NCI-H226 (cell line): Measurements from ENCODE around the gene SLC39A8.
"Not testable (repeated sequence)": the region's sequence is repeated elsewhere in the genome, so short reads cannot be mapped to it uniquely, and the experiment has no call there.

Source experiments
- DNase-seq: peaks from one replicate; pipeline ENCODE4 v3.0.0-alpha.2; 2015

The SLC39A8 gene

GRCh38 chr4:102295153-102295862 lies 50.0 kb downstream of the SLC39A8 start:
- DNase-seq = no peak

- no peak for DNase-seq
These were observed 56.8 kb downstream of the SLC39A8 start for GRCh38 chr4:102288497-102288896.

DNA sequence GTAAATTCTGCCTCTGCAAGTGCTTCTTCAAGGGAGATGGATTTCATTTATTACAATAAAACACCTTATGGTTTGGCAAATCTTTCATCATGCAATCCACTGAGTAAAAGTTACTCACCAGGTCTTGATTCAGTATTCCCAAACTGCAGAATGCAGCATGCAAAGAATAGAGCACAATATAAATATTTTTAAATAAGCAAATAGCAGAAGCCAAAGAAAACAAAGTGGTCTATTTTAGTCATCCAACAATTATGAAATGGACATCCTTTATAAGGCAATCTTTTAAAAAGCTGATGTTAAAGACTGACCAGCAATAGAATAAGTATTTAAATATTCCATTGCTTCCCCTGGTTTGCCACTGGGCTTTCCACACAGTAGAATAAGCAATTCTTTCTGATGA lies 59.5 kb downstream of the SLC39A8 start:
- no peak for DNase-seq

DNA sequence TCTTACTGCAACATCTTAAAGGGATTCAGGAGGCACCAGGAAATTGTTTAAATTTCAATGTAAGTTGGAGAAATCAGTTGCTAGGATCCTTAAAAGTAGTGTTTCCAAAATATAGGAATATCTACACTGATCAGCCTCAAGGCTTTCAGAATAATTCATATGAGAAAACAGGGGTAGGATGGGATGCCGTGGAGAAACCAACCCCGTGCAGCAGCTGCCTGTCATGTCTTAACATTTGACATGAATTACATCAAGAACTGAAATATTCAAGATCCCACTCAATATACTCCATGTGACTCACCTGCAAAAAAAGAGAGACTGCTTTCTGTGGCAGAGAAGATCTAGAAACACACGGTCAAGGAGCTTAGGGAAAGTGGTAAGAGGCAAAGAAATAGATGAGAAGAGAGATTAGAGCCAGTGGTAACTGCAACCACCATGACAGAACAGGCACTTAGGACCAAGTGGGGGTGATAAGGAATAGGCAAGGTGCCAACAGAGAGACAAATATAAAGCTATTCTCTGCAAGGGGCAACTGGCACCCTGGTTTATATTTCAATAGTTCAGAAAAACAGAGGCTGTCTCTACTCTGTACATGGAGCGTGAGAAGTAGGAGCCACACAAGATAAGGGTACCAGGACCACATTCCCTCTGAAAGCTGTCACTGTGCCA lies 64.0 kb downstream of the SLC39A8 start:
- no peak for DNase-seq

GRCh38 chr4:102273317-102273716 lies 72.0 kb downstream of the SLC39A8 start:
- DNase-seq = not testable (repeated sequence)

GRCh38 chr4:102272318-102272717 lies 73.0 kb downstream of the SLC39A8 start:
- no peak for DNase-seq

- DNase-seq = no peak
These were observed 76.9 kb downstream of the SLC39A8 start for GRCh38 chr4:102268355-102268754.

- DNase-seq = peak; percentile 29
These were observed 82.1 kb downstream of the SLC39A8 start for GRCh38 chr4:102263024-102263787.

DNA sequence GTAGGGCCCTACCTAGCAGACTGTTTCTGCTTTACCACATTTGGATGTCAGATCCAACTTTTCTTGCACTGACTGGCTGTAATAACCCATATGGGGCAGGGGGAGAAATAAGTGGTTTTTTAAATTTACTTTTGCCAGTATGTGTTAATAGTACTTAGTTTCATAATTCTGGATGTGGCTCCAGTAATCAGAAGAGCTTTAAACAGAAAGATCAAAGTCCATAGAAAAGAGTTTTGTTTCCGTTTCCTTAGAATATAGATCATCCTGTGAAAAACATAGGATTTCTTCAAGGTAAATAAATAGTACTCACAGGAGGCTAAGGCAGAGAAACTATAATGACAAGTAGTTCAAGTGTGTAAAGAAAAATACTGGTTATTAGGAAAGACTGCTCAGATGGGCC lies 85.6 kb downstream of the SLC39A8 start:
- no peak for DNase-seq

GRCh38 chr4:102259081-102259480 lies 86.2 kb downstream of the SLC39A8 start:
- no peak for DNase-seq

DNA sequence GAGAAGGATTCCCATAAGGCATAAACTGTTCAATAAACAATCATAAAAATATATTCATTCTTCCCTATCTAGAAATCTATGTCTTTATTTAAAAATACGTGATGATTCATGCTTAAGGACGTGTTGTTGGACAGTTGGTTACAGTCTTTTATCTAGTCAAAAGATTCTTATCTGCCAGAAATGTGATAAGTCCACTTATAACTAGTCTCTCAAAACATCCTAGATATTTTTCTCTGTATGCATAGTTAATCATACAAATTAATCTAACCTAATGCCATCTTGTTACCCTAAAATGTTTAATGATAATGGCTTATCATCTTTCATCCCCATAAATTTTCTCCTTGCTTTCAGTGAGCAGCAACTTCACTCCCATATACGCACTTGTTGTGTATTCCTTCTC lies 89.0 kb downstream of the SLC39A8 start:
- DNase-seq = no peak

DNA sequence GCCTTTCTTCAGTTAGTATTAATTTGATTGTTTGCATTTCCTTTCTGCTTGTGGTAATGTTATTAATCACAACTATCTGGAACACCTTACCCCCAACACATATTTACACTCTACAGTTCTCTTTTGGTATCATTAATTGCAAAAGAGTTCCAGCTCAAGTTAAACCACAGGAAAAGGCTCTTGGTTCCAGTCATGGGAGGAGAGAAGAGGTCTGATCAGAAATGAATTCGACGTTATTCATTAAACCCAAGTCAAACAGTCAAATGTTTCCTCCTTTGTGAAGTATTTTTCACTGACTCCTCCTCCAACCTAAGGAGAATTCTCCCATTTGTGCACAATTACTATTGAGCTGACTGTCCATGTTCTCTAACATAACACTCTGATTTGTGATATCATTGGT lies 91.4 kb downstream of the SLC39A8 start:
- DNase-seq = no peak

- DNase-seq = no peak
These were observed 93.1 kb downstream of the SLC39A8 start for GRCh38 chr4:102252171-102252570.

DNA sequence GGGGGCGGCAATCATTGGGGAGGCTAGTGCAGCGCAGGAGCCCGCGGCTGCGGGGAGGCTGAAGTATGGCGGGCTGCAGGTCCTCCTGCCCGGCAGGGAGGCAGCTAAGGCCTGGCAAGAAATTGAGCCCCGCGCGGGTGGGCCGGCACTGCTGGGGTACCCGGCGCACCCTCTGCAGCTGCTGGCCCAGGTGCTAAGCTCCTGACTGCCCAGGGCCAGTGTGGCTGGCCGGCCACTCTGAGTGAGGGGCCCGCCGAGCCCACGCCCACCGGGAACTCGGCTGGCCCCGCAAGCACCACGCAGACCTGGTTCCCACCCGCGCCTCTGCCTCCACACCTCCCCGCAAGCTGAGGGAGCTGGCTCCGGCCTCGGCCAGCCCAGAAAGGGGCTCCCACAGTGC lies 94.9 kb downstream of the SLC39A8 start:
- DNase-seq = no peak

GRCh38 chr4:102247041-102247440 lies 98.2 kb downstream of the SLC39A8 start:
- no peak for DNase-seq

DNA sequence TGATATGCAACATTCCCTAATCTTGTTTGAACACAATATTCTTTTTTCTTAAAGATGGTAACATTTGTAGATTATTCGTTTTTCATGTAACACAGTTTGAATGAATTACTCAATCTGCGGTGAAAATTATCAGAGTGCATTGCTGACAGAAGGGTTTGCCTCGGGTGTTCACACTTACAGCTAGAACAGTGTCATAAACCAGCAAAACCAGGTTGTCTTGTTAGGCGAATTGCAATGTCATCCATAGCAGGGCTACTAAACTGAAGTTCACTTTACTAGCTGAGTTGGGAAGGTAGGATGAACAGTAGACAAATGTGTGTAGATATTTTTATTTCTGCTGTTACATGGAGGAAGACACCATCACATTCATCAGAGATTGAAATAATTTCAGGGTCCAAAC lies 98.9 kb downstream of the SLC39A8 start:
- DNase-seq = no peak

- no peak for DNase-seq
These were observed 100.3 kb downstream of the SLC39A8 start for GRCh38 chr4:102244878-102245535.

DNA sequence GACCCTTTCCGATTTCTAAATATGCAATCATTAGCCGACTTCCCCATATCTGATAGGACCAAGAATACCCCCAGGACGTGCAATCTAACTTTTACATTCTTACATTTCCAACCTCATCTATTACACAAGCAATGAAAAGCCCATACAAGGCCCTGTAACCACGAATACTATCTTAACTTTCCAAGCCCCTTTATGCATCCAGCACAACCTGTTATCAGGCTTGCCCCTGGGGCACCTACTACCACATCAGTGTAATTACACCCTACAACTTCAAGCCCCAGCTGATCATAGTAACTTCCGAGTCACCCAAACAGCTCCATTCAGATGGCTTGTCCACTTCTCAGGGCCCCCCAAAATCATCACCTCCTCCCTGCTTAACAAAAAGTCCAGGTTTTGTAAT lies 102.0 kb downstream of the SLC39A8 start:
- DNase-seq = not testable (repeated sequence)

DNA sequence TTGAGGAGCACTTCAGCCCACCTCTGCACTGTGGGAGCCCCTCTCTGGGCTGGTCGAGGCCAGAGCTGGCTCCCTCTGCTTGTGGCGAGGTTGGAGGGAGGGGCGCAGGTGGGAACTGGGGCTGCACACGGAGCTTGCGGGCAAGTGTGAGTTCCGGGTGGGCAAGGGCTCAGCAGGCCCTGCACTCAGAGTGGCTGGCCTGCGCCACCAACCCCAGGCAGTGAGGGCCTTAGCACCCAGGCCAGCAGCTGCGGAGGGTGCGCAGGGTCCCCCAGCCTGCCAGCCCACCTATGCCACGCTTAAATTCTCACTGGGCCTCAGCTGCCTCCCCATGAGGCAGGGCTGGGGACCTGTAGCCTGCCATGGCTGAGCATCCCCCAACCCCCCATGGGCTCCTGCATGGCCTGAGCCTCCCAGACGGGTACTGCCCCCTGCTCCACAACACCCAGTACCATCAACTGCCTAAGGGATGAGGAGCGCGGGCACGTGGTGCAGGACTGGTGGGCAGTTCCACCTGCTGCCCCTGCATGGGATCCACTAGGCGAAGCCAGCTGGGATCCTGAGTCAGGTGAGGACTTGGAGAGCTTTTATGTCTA lies 110.9 kb downstream of the SLC39A8 start:
- no peak for DNase-seq

DNA sequence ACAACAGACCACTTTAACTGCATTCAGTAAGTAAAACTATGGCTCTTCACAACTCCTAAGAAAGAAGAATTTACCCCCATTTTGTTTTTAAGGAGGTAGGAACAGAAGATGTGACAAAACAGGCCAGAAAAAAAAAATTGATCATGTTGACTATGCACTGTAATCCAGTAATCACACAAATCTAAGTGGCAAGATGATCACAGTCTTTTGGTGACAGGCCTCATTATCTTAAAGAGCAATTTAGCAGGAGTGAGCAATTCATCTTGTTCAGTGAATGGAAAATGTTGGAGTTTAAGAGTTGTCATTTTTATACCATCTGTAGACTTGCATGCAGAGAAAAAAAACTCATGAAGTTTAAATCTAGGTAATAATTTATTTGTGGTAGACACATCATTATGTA lies 115.1 kb downstream of the SLC39A8 start:
- DNase-seq = no peak

DNA sequence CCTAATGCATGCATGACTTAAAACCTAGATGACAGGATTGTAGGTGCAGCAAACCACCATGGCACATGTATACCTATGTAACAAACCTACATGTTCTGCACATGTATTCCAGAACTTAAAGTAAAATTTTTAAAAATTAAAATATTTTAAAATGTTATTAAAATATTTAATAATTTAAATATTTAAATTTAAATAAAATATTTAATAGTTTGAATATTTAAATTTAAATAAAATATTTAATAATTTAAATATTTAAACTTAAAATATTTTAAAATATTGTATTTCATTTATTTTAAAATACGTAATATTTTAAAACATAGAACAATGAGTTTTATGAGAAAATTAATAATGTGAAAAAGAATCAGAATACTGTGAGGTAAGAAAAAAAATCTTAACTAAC lies 117.9 kb downstream of the SLC39A8 start:
- DNase-seq = no peak

DNA sequence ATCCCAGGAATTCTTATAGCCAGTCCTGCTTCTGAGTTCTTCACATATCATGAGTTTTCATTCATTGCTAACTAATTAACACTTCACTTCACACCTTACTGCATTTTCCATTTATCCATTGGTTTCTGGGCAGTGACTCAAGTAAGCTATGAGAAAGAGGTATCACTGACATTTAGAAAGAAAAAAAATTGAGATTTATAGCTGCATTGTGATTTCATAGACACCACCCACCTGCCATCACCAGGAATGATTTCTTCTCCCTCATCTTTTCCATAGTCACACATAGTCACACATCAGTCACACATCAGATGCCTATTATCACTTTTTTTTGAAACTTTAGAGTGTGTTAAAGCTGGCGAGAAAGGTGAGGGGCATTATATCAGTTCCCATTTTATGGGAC lies 121.8 kb downstream of the SLC39A8 start:
- DNase-seq = no peak

DNA sequence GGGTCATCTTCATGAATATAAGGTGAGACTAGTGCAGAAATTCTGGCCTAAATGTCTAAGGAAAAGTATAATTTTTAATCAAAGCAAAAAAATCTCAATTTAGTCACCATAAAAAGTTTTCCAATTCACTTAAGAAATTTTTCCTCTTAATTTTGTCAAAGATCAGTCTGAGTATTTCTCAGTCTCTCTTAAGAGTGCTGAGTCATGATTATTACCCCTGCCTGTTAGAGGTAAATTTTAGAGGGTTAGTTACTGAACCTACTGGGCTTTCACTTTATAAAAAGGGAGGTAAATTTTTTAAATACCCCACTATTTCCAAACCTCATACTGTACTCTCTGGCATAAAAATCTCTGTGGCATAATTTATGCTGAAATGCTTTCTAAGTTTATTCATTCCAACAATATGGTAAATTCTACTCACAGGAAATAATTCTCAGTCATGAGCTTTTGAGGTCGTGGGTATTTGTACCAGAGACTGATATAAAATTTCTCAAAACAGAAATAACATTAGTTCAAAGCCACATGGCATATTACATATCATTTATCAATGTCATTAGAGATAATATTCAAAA lies 122.4 kb downstream of the SLC39A8 start:
- DNase-seq = no peak
